Subcutaneous adipose tissue (tissue), 4 donors: ENCODE results near the gene ZCCHC14. TPM values are rescaled to one million over a fixed set of nuclear protein-coding genes. Genes with fewer than 3 reads are reported as not detected.

Source experiments
- total RNA-seq, 4 donors: library from RNA; depleted of rRNA; stranded (reverse); fragments of >200 nt; gene quantifications; one replicate each; pipeline ENCODE4 v1.1.0, GENCODE V29; 2016
- TF ChIP-seq, protein P1 (sequence below): fragments of 450-650 bp; IDR thresholded peaks from one replicate; pipeline ENCODE4 v1.5.1; 2016; ENCODE audit warnings: low read depth, mild to moderate bottlenecking, control low read depth, antibody characterized with exemption, moderate library complexity

The ZCCHC14 gene
- total RNA-seq, 4 donors from 2014 or later, result 15.6 to 21.1 (median 18.3) TPM

DNA sequence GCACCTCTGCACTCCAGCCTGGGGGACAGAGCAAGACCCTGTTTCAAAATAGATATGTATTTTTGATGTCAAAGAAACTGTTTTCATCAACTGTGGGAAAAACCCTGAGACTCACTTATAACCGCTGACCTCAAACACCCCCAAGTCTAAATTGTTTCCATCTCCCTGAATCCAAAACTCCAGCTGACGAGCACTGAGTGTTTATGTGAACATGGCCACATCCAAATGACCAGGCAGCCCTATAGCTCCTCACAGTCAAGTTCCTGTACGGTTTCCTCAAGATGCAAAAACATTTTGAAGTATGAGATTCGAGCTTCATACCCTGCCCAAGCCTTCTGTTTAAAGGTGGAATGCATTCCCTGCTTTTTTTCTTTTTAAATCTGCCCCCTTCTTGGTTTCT, 45.3 kb upstream of the ZCCHC14 start:
- TF ChIP-seq, protein P1, sequence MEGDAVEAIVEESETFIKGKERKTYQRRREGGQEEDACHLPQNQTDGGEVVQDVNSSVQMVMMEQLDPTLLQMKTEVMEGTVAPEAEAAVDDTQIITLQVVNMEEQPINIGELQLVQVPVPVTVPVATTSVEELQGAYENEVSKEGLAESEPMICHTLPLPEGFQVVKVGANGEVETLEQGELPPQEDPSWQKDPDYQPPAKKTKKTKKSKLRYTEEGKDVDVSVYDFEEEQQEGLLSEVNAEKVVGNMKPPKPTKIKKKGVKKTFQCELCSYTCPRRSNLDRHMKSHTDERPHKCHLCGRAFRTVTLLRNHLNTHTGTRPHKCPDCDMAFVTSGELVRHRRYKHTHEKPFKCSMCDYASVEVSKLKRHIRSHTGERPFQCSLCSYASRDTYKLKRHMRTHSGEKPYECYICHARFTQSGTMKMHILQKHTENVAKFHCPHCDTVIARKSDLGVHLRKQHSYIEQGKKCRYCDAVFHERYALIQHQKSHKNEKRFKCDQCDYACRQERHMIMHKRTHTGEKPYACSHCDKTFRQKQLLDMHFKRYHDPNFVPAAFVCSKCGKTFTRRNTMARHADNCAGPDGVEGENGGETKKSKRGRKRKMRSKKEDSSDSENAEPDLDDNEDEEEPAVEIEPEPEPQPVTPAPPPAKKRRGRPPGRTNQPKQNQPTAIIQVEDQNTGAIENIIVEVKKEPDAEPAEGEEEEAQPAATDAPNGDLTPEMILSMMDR, result no peak

DNA sequence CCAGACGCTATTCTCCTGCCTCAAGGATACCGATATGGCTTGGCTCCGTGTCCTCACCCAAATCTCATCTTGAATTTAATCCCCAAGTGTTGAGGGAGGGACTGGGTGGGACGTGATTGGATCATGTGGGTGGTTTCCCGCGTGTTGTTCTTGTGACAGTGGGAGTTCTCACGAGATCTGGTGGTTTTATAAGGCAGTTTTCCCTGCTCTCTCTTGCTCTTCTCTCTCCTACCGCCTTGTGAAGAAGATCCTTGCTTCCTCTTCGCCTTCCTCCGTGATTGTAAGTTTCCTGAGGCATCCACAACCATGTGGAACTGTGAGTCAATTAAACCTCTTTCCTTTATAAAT, 43.9 kb upstream of the ZCCHC14 start:
- TF ChIP-seq, protein P1, result no peak

DNA sequence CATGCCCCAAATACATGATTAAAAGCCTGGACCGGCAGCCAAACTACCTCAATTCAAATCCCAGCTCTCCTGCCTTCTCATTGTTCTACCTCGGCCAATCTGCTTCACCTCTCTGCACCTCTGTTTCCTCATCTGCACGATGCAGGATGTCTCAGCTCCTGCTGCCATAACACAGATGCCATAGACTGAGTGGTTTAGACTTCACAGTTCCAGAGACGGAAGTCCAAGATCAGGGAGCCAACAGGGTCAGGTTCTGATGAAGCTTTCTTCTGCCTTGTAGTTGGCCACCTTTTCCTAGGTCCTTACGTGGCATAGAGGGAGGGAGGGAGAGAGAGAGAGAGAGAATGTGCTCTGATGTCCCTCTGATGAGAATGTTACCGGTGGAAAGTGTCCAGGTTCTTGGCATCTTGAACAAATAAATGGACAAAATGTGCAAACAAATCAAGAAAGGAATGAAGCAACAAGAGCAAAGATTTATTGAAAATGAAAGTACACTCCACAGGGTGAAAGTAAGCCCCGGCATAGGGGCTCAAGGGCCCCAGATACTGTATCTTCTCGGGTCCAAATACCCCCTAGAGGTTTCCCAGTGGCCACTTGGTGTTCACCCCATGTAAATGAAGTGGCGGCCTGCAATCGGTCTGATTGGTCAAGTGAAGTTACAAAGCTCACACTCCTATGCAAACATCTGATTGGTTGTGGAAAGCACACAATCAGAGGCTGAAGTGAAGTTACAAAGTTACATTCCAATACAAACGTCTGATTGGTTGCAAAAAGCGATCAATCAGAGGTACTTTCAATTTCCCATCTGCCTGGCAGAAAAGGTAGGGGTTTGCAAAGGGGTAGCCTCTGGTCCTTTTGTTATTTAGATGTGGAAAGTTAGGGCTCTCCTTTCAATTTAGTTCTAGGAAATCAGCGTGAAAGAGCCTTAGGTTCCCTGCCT, 43.3 kb upstream of the ZCCHC14 start:
- TF ChIP-seq, protein P1, result no peak

DNA sequence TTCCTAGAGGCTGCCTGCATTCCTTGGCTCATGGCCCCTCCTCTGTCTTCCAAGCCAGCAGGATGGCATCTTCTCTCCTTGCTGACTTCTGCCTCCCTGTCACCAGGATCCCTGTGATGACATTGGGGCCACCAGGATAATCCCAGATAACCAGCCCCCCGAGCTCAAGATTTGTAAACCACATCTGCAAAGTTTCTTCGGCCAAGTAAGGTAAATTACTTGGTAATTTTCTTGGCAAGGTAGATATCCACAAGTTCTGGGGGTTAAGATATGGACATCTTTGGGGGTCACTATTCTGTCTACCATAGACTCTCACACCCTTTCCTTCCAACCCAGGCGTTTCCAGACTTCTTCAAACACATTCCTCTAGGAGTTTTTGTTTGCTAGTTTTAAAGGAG, 42.6 kb upstream of the ZCCHC14 start:
- TF ChIP-seq, protein P1, result no peak

DNA sequence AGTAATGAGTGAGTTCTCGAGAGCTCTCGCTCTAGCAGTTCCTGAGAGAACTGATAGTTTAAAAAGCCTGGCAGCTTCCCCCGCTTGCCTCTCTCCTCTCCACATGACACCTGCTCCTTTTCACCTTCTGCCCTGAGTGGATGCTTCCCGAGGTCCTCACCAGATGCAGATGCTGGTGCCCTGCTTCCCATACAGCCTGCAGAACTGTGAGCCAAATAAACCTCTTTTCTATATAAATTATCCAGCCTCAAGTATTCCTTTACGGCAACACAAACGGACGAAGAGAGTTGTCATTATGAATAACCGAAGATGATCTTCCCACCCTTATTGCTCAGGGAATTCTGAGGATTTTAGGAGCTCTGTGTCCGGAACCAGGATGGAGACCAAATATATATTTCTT, 41.9 kb upstream of the ZCCHC14 start:
- TF ChIP-seq, protein P1, result no peak

DNA sequence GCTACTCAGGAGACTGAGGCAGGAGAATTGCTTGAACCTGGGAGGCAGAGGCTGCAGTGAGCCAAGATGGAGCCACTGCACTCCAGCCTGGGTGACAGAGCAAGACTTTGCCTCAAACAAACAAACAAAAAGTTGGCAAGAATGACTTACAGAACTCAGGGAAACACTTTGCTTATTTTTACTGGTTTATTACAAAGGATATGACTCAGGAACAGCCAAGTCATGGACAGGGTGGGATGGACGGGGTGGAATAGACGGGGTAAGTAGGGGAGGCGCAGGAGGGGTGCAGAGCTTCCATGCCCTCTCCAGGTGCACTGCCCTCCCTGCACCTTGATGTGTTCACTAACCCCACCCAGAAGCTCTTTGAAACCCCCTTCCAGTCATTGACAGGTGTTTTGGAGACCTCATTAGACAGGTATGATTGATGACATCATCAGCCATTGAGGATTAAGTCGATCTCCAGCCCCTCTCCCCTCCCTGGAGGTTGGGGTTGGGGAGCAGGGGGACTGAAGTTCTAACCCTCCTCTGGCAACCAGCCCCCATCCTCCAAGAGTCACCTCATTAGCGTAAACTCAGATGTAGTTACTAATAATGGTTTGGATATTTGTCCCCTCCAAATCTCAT, 41.3 kb upstream of the ZCCHC14 start:
- TF ChIP-seq, protein P1, result no peak

DNA sequence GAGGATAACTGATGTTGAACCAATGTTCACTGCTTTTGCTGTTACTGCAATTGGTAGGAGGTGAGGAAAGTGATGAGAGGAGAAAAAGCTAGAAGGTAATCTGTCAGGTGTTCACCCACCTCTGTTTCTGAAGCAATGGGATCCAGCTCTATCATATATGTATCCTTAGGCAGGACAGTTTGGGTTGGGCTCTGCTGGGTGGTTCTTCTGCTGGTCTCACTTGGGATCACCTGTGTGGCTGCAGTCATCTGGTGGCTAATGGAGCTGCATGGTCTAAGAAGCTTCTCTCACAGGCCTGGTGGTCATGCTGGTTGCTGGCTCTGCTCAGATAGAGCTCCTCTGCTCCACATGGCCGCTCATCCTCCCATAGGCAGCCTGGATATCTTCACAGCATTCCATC, 40.2 kb upstream of the ZCCHC14 start:
- TF ChIP-seq, protein P1, result no peak
